H1 (cell line): ENCODE results near the gene PLK3. TPM values are rescaled to one million over a fixed set of nuclear protein-coding genes. Genes with fewer than 3 reads are reported as not detected.

ENCODE experiments used
- BCL11A ChIP-seq, 2 experiments: IDR thresholded peaks; one replicate each; pipeline ENCODE4 v1.6.1; 2011; ENCODE audit warnings: low read depth in 2 of 2, low read length in 2 of 2, mild to moderate bottlenecking in 2 of 2
- NRF1 ChIP-seq: IDR thresholded peaks from 2 replicates; pipeline ENCODE4 v1.6.1; 2011; ENCODE audit warnings: mild to moderate bottlenecking, low read depth, low read length, improper control_type of control experiment
- POU5F1 ChIP-seq: IDR thresholded peaks from 2 replicates; pipeline ENCODE4 v1.6.1; 2011; ENCODE audit warnings: low read depth, mild to moderate bottlenecking, low read length, moderate library complexity
- RNF2 ChIP-seq: fragments of 200-900, 300-1000 bp; sonication (generic); IDR thresholded peaks from 2 replicates; pipeline ENCODE4 v1.7.1; 2016; ENCODE audit warnings: borderline replicate concordance, low read depth, mild to moderate bottlenecking, antibody characterized with exemption, low read length; ENCODE audit not compliant: poor library complexity, severe bottlenecking; ENCODE audit errors: missing control alignments
- RXRA ChIP-seq: IDR thresholded peaks from 2 replicates; pipeline ENCODE4 v1.6.1; 2011; ENCODE audit warnings: low read depth, mild to moderate bottlenecking, low read length, moderate library complexity; ENCODE audit not compliant: insufficient read depth
- SP2 ChIP-seq: IDR thresholded peaks from 2 replicates; pipeline ENCODE4 v1.6.1; 2012; ENCODE audit warnings: mild to moderate bottlenecking, low read length, inconsistent platforms
- SUZ12 ChIP-seq: fragments of 200-600 bp; sonication (generic); IDR thresholded peaks from 2 replicates; pipeline ENCODE4 v1.6.1; 2012; ENCODE audit warnings: mild to moderate bottlenecking, inconsistent platforms, low read length, moderate library complexity, mixed read lengths
- USF2 ChIP-seq: IDR thresholded peaks from 2 replicates; pipeline ENCODE4 v1.6.1; 2011; ENCODE audit warnings: low read length, improper control_type of control experiment
- polyA plus RNA-seq, 7 experiments: library from polyadenylated mRNA; depleted of rRNA in 3 of 7; stranded (reverse) in 5 of 7; unstranded in 2 of 7; fragments of >200 nt in 5 of 7; fragments of 200-250 nt in 2 of 7; gene quantifications; 1 replicate in 5 of 7; 2 replicates in 1 of 7; 4 replicates in 1 of 7; pipeline versions ENCODE4 v1.2.1 to v1.2.3, GENCODE V29; 2011 to 2013; ENCODE audit warnings: missing spikeins in 2 of 7, mixed read lengths in 2 of 7
- total RNA-seq: library from RNA; stranded (reverse); fragmentation: NEBNext Ultra II Directional; extraction: Animal tissue kit (Norgen Biotek cat#: 25700); gene quantifications from 2 replicates; pipeline ENCODE4 v1.2.1, GENCODE V29; 2021

The PLK3 gene
- total and polyA plus RNA-seq, 2 of the 8 experiments (the other 6 are each of a cell fraction or from before 2014, with no cell fraction given), result 7.9 to 12.3 TPM

DNA sequence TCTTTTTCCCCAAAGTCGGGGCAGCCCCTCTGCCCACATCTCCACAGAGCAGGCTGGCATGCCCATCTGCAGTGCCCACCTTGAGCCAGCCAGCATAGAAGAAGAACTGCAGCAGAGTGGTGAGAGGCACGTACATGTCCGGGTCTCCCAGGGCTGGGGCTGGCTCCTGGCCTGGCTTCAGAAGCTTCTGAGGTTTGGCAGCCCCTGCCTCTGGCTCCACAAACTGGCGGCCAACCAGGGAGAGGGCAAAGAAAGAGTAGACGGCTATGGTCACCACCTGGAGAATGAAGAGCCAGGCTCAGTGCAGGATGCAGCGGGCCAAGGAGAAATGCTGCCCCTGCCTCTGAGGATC is 15.2 kb upstream of the PLK3 start (continued):
- TF ChIP-seq SP2 (no peak), SUZ12 (no peak), NRF1 (no peak), USF2 (no peak), POU5F1 (no peak), BCL11A (IDR thresholded peaks at IDR 0.05; ENCODE audit: low read depth in 2 of 2, low read length in 2 of 2) (no peak), RNF2 (no peak), RXRA (no peak)
